NCI-H2227 (cell line): ENCODE results near the gene GPSM3.
"Not testable (repeated sequence)": the region's sequence is repeated elsewhere in the genome, so short reads cannot be mapped to it uniquely, and the experiment has no call there.

ENCODE experiments used
- DNase-seq: peaks from one replicate; lab custom pipeline; 2025; ENCODE audit not compliant: unreplicated experiment; lab: John Stamatoyannopoulos, UW

Gene GPSM3

GRCh38 chr6:32192608-32193039 is at the start of gene GPSM3:
TSS of gene GPSM3 (minus strand) at chr6:32192643. CDS start at chr6:32192513, 130 bp downstream.
- no peak for DNase-seq

- DNase-seq: no peak
Observed at GRCh38 chr6:32240686-32241085, 48.2 kb upstream of the GPSM3 start.

- no peak for DNase-seq
Observed at GRCh38 chr6:32239462-32239861, 47.0 kb upstream of the GPSM3 start.

GRCh38 chr6:32234934-32235333 is 42.5 kb upstream of the GPSM3 start:
- no peak for DNase-seq

- no peak for DNase-seq
Observed at GRCh38 chr6:32226434-32226833, 34.0 kb upstream of the GPSM3 start.

GRCh38 chr6:32224696-32225095 is 32.3 kb upstream of the GPSM3 start:
- DNase-seq: no peak

- DNase-seq: no peak
Observed at GRCh38 chr6:32223258-32224235, 31.1 kb upstream of the GPSM3 start, which contains the start of gene NOTCH4. TSS of gene NOTCH4 (minus strand) at chr6:32224067. CDS start at chr6:32223928, 139 bp downstream.

- DNase-seq: no peak
Observed at GRCh38 chr6:32222333-32223230, 30.1 kb upstream of the GPSM3 start.

- DNase-seq: no peak
Observed at GRCh38 chr6:32220021-32220420, 27.6 kb upstream of the GPSM3 start.

GRCh38 chr6:32218167-32218566 is 25.7 kb upstream of the GPSM3 start:
- DNase-seq: no peak

GRCh38 chr6:32216998-32217397 is 24.6 kb upstream of the GPSM3 start:
- DNase-seq: no peak

- DNase-seq: no peak
Observed at GRCh38 chr6:32216285-32216684, 23.8 kb upstream of the GPSM3 start.

- no peak for DNase-seq
Observed at GRCh38 chr6:32215617-32216016, 23.2 kb upstream of the GPSM3 start.

- no peak for DNase-seq
Observed at GRCh38 chr6:32214126-32214525, 21.7 kb upstream of the GPSM3 start.

- DNase-seq: no peak
Observed at GRCh38 chr6:32213649-32214048, 21.2 kb upstream of the GPSM3 start.

GRCh38 chr6:32212076-32212760 is 19.8 kb upstream of the GPSM3 start:
- no peak for DNase-seq

GRCh38 chr6:32211432-32211831 is 19.0 kb upstream of the GPSM3 start:
- not testable (repeated sequence) for DNase-seq

GRCh38 chr6:32210191-32210601 is 17.8 kb upstream of the GPSM3 start:
- no peak for DNase-seq

- DNase-seq: no peak
Observed at GRCh38 chr6:32208996-32209395, 16.6 kb upstream of the GPSM3 start.

- no peak for DNase-seq
Observed at GRCh38 chr6:32204268-32204715, 11.8 kb upstream of the GPSM3 start.
